Activated CD8-positive, alpha-beta memory T cell treated with anti-CD3 and anti-CD28 coated beads, Interleukin-2, amount 50 U/mL, for 24 hours (primary cell): ENCODE results near the gene FAM117A.
"Not testable (repeated sequence)": the region's sequence is repeated elsewhere in the genome, so short reads cannot be mapped to it uniquely, and the experiment has no call there.

Experiments used
- DNase-seq: peaks from one replicate; pipeline ENCODE4 v3.0.0-alpha.2; 2020; ENCODE audit errors: extremely low read depth

Gene FAM117A

DNA sequence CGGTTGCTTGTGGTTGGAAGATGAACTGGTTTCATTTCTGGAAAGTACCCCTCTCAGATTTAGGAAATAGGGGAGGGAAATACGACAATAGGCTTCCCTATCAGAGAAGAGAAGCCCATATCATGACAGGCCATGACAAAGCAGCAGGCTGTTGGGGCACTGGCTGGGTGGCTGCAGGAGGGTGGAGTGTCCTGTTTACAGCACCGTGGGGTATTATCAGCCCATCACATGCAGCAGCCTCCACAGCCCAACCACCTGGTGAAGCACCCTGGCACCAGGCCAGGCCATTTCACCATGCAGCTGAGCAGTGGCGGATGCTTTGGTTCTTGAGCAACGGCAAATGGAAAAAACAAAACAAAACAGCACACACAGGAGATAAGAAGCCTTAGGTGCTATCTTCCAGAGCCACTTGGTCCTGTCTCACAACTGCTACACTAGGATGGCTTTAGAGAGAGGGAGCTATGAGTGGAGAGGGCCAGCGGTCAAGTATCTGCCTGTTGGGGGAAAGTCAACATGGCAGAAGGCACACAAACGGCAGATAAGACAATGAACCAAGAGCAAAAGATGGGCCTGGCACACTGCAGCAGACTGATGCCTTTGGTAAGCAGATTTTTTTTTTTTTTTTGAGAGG lies 24.2 kb downstream of the FAM117A start:
- DNase-seq = peak; percentile 56

DNA sequence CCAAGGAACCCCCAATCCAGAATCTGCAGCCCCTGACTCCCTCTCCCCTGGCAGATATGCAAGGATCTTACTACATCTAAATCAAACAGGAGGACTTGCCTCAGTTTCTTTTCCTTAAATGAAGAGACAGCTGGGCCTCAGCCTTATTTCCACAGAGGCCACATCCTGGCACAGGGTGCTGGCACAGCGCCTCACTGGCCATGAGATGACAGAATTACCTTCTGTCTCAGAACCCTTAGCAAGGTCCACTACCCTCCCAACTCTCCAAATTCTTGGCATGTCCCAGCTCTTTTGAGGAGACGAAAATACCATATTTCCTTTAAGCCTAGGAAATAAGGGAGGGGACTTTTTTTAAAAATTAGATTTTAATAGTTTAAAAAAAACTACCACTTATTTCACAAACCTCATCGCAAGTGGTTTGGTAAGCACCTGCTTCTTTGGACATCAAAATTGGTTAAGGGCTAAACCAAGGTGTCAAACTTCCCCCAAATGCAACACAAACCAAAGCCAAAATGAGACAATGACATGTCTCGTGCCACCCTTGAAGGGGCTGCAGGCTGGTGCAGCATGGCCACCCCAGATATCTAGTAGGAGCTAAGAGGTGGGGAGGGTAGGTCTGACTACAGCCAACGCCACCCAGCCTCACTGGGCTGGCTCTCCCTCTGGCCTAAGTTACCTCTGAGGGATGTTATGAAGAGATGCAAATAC lies 25.3 kb downstream of the FAM117A start:
- no peak for DNase-seq

DNA sequence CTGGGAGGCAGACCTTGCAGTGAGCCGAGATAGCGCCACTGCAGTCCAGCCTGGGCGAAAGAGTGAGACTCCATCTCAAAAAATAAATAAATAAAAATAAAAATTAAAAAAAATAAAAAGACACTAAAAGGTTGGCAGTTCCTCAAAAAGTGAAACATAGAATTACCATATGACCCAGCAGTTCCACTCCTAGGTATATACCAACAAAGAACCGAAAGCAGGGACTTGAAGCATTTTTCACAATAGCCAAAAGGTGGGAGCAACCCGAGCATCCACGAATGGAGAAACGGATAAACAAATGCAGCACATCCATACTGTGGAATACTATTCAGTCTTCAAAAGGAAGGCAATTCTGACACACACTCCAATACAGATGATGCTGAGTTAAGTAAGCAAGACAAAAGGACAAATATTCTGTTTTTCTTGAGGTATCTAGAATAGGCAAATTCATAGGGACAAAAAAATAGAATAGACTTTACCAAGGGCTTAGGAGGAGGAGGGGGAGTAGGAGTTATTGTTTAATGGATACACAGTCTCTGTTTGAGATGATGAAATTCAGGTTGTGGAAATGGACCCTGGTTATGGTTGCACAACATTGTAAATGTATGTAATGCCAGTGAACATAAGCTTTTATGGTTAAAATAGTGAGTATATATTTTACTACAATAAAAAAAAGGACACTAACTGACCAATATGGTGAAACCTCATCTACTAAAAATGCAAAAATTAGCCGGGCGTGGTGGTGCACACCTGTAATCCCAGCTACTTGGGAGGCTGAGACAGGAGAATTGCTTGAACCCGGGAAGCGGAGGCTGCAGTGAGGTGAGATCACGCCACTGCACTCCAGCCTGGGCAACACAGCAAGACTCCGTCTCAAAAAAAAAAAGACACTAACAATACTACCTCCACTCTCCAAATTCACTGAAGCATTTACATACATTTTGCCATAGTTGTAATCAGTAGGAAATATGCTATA lies 29.1 kb downstream of the FAM117A start:
- no peak for DNase-seq

DNA sequence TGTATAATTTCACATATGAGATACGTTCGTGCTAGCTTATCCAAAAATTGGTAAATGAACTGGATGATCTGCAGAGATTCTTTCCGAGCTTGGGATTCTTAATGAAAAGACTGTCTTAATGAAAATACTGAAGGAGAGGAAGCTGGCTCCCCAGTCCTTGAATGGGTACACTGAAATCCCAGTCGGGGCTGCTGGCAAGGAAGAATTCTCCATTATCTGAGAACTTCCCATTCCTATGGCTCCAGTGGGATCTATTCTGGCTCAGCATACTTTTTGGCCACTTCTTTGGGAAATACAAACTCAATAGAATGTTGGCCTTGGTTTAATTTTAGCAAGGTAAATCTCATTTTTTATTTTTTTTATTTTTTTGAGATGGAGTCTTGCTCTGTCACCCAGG lies 32.5 kb downstream of the FAM117A start:
- no peak for DNase-seq

DNA sequence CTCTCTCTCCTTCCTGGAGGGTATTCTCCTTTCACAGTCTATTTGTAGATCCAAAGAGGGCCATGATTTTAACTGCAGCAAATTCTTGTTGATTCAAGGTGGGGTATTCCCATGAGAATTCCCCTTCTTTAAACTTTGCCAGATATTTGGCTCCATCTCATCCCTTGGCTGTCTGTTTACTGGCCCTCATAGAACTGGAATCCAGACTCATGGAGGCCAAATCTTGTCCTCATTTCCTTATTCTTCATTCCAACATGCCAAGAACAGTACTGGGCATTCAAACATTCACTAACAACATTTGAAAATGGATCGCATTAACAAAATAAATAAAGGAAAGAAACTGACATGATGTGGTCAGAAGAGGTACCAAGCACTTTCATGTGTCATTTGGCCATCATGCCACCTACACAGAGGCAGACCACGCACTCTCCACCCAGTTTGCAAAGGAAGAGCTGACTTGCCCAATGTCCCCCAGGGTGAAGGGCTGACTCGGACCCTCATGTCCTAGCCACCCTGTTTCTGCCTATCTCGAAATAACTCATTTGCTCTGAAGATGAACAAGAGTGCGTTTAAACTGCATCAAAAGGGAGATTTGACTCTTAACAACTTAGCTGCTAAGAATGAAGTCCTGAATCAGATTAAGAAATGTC lies 33.0 kb downstream of the FAM117A start:
- DNase-seq = no peak

DNA sequence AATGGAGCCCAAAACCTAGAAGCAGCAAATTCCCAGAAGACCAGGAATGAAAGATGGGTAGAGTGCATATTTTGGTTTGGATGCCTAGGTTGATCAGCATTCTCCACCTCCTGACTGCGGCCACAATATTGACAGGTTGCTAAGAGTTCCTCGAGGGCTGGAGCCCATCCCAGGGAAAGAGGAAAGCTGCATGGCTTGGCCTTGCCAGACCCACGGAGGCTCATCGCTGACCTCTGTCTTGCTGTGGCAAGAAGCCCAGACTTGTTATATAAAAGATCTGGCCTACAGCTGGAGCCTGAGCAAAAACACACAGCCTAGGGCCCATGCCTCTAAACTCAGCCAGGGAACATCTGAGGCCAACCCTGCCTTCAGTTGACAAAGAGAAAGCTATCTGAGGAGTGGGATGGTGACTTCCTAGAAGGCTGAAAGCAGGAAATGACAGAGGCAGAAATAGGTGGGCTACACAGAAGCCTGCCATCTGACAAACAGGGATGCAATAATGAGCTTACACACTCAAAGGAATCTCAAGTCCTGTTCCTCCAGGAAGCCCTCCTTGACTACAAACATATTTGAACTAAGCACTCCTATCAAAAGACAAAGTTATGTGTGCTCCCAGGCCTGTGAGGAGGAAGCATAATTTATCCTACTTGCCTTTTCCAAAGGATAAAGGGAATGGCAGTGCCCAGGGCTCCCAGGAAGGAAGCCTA lies 33.7 kb downstream of the FAM117A start:
- DNase-seq = no peak

DNA sequence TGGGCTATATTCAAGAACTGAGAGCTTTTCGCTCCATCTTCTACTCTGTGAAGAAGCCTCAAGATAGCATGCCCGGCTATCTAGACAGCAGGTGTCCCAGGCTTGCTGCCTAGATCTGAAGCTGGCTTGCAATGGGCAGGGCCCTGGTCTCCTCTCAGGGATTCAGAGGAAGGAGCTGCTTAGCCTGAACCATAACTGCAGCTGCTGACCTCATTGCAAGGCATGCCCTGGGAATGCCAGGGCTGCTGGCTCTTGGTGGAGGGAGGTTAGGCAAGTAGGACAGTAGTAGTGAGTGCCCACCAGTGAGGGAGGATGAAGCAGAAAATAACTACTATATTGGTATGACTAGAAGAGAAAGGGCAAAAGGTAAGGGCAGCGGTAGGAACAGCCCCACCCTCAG lies 34.9 kb downstream of the FAM117A start:
- DNase-seq = no peak

DNA sequence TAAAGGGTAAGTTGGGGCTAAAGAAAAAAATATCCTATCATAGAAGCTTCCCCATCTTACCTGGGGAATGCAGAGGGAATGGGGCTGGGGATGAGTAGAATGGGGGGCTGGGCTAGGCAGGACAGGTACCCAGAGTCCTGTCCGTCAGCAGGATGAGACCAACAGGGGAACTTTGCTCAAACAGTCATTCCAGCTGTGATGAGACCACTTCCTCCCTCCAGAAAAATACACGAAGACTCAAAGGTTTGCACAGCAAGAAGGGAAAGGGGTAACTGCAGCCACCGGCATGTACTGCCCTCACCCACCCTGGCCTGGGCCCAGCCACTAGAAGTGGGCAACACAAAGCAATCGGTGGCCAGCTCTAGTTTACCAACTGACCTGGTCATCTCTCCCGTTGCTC lies 35.5 kb downstream of the FAM117A start:
- no peak for DNase-seq

DNA sequence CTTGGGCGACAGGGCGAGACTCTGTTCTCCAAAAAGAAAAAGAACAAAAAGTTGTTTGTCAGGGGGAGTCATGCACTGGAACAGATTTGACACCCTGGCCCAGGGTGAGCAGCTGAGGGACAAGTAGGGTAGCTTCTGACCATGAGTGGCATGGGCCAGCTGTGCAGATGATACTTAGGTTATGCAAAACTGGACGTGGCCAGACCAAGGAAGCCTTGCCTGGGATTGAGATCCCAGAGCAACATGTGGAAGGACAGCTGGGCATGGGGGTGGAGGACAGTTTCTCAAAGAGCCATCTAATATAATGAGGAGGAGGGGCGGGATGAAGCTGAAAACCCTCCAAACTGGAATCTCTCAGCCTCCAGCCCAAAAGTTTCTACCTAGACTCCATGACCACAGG lies 36.6 kb downstream of the FAM117A start:
- DNase-seq = no peak

DNA sequence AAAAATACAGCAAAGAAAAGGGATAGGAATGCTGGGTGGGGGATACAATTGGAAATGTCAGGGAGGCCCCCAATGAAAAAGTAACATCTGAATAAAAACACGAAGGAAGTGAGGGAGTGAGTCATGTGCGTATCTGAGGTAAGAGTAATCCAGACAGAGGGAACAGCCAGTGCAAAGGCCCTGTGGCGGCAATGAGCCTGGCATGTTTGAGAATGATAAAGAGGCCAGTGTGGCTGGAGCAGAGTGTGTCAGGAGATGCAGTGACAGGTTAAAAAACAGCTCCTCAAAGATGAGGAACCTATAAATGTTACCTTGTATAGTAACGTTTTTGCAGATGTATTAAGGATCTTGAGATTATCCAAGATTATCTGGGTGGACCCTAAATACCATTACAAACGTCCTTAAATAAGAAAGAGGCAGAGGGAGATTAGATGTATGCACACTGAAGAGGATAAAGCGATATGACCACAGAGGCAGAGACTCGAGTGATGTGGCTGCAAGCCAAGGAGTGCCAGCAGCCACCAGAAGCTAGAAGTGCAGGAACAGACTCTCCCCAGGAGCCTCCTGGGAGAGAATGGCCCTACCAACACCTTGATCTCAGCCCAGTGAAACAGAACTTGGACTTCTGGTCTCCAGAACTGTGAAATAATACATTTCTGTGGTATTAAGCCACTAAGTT lies 38.3 kb downstream of the FAM117A start:
- DNase-seq = no peak

DNA sequence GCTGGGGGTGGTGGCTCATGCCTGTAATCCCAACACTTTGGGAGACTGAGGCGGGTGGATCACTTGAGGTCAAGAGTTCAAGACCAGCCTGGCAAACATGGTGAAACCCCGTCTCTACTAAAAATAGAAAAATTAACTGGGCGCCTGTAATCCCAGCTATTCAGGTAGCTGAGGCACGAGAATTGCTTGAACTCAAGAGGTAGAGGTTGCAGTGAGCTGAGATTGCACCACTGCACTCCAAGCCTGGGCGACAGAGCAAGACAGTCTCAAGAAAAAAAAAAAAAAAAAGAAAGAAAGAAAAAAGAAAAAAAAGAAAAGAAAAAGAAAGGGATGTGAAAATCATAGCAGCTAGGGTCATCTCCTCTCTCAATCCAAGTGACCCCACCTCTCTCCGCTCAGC lies 39.4 kb downstream of the FAM117A start:
- DNase-seq = not testable (repeated sequence)

DNA sequence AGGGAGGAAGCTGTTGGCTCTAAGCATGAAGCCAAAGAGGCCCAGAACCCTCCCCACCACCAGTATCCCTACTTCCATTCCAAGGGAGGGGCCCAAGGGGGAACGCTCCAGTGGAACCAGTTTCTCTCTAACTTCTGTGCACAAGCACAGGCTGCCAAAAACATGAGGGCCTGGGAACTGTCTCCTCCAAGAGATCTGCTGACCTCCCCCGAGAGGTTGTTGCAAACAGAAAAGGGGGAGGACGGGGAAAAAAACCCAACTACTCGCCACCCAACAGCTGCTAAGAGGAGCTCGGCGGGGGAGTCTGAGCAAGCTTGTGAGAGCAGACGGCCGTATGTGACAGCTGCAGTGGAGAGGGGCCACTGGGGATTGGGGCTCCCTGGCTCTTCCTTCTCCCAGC lies 40.5 kb downstream of the FAM117A start:
- no peak for DNase-seq

DNA sequence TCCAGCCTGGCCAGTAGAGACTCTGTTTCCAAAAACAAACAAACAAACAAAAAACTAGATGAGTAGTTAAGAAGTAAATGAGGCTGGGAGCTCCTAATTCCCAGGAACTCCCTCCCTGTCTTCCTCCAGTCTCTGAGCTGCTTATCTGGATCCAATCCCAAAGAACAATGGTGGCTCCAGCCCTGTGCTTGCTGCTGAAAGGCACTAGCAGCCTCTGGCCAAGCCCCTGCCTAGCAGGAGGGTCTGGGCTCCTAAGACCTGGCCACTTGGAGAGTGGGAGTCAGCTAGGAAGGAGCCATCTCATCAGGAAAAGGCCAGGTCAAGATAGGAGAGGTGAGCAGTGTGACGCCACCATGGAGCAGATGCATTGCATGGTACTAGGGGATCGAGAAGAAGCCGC lies 41.9 kb downstream of the FAM117A start:
- no peak for DNase-seq

DNA sequence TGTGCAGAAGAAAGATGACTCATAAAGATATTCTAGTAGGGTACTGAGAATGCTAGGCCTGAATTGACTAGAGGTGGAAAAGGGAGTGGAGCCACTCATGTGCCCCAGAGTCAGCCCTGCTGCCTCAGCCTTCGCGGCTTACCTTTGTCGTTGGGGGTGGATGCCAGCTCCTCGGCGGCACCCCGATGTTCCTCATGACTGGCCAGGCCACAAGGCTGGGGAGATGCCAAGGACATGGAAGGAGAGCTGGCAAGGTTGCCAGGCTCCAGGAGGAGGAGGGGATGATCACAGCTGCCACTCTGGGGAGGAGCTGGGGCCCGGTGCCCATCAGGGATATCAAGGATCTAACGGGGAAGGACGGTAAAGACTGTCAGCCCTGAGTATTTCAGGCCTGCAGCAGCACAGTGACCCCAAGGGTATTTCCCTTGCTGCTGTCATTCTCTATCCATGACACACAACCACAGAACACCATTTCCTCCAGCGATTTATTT lies 46.5 kb downstream of the FAM117A start:
- no peak for DNase-seq

DNA sequence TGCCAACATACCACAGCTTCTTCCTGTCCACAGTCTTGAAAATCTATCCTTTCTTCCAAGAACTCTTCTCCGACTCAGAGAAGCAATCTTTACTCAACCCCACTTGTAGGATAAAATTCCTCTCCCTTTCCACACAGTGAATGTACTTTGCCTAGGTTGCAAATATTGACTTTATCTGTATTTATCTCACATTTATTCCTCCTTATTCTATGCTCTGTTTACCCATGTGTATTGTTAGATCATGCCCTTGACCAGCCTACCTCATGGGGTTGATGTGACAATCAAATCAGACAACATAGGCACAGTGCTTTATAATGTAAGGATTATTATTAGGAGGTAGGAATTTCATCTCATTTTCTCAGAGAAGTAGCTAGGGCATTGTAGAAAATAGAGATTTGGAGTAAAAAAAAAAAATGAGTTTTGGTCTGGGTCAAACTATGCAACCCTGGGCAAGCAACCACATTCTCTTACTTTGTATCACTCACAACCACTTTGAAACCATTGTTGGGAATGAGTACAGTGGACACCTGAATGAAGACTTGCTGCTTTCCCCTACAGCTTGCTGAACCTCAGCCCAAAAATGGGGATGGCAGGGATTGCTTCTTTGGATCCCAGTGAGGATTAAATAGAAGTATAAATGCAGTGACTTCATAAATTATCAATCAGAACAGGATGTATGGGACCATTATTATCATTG lies 47.1 kb downstream of the FAM117A start:
- no peak for DNase-seq

DNA sequence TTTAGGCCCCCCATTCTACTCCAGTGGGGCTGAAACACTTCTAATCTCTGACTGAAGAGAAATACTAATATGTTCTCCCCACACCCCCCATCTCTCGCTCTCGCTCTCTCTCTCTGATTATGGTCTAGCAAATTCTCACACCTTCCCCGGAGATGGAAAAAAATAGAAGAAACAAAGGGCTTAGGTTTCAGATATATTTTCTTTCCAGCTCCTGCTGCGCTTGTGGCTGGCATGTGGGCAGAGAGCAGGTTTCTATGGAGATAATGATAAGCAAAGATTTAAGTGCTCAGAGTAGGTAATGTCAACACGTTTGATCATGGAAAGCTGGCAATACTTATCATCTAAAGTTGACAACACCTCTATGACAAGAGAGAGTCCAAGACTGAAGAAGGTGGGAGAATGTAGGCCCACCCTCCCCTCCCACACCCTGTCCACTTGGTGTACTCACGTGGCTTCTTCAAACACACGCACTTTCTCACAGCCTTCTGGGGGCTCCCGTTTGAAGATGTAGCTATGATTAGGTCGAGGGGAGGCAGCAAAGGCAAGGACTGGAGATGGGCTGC lies 48.1 kb downstream of the FAM117A start:
- no peak for DNase-seq

DNA sequence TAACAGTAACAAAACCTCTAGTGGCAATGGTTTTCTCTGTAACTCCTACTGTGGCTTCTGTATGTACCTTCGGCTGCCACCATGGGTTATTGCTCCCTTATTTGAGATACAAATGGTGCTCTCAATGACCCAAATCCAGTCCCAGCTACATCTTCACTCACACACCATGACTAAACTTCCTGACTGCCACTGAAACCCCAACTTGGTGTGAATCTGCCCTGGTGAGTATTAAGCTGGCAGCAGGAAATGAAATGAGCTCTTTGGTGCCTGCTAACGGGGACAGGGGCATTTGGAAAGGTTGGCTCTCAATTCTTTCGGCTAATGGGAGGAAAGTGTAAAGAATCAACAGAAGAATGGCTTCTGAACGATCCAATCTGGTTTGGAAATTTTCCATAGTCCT lies 48.7 kb downstream of the FAM117A start:
- no peak for DNase-seq

DNA sequence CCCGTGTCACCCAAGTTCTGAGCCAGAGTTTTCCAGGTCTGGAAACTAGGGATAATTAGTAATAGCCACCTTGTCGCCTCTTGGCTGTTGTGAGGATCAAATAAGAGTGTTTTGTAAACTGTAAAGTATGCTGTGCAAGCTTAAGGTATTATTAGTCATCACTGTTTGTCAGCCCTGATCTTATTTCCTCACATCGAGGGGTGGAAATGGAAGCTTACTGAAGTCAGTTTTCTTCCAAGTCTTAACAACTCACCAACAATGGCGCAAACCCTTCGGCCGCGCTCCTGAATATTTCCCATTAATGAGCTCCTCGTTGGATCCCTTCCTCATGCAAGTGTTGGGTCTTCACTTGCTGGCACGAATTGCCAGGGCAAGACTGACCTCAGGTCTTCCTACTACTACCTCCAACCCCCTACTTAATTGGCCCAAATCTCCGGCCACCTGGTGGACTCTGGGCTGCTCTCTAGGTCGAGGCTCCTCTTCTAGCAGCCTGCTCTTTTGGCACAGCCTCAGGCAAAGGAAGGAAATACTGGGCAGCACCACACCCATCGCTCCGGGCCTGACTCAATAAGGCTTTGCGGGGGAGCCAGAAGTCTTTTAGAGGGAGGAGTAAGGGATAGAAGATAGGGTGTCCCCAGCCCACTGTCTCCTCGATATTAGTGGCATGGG lies 55.3 kb downstream of the FAM117A start:
- DNase-seq = no peak
